Activated T-cell treated with anti-CD3 and anti-CD28 coated beads for 4 hours (primary cell): Measurements from ENCODE around the gene ZNF804A.
"Not testable (repeated sequence)": the region's sequence is repeated elsewhere in the genome, so short reads cannot be mapped to it uniquely, and the experiment has no call there.

Source experiments
- DNase-seq: peaks from one replicate; pipeline ENCODE4 v3.0.0-alpha.2; 2020

The ZNF804A gene

DNA sequence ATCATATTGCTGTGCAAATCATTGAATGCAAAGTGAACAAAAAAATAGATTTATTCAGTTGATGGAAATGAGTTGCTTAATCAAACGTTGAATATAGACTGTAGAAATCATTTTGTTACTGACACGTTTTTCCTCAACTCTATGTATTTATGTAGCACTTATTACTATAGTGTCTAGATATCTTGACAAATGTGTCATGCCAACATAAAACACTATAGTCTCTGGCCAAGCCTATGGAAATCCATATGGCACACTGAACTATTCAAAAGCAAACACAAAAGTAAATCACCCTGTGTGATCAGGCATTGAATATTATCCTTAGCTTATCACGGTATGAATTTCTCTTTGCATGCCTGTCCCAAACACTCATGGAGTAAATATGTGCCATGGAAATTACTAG, 131.3 kb downstream of the ZNF804A start:
- DNase-seq = no peak

GRCh38 chr2:184730288-184730687, 132.0 kb downstream of the ZNF804A start:
- DNase-seq = no peak

DNA sequence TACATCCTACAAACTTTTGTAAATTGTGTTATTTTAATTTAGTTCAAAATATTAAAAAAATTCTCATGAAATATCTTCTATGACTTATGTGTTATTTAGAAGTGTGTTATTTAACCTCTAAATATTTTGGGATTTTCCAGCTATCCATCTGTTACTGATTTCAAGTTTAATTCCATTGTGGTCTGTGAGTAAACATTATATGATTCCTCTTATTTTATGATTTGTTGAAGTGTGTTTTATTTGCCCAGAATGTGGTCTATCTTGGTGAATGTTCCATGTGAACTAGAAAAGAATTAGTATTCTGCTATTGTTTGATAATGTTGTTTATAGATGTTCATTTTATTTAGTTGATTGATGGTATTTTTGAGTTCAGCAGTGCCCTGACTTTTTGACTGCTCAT, 136.0 kb downstream of the ZNF804A start:
- no peak for DNase-seq

- no peak for DNase-seq
Observed at GRCh38 chr2:184735611-184736010, 137.3 kb downstream of the ZNF804A start.

- no peak for DNase-seq
Observed at GRCh38 chr2:184743096-184743495, 144.8 kb downstream of the ZNF804A start.

DNA sequence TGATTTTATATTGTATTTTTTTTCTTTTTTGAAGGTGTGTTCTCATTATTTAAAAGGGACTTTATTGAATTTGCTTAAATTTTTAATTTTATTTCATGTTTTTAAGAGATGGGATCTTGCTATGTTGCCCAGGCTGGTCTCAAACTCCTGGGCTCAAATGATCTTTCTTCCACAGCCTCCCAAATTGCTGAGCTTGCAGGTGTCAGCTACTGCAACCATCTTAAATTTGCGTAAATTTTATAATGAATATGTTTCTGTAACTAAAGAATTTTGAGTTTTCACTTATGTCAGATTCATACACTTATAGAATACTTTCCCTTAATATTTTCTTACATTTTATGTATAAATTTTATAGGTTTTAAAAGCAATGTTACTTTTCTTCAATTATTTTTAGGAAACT, 157.8 kb downstream of the ZNF804A start:
- no peak for DNase-seq

DNA sequence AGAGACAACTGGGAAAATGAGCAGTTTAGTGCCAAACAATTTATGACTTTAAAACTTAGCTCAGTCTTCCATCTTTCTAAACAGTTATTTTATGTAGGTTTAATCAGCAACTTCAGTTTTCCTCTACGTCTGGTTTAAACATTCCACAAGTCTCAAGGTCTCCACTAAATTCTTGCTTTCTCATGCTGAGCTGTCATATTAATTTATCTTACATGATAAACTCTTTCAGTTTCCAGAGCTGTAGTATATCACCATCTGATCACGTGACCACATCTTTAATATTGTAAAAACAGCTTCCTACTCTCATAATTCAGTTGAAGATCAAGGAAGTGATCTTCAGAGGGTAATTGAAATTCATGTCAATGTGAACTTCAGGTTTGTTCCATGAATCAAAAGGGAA, 158.6 kb downstream of the ZNF804A start:
- no peak for DNase-seq

DNA sequence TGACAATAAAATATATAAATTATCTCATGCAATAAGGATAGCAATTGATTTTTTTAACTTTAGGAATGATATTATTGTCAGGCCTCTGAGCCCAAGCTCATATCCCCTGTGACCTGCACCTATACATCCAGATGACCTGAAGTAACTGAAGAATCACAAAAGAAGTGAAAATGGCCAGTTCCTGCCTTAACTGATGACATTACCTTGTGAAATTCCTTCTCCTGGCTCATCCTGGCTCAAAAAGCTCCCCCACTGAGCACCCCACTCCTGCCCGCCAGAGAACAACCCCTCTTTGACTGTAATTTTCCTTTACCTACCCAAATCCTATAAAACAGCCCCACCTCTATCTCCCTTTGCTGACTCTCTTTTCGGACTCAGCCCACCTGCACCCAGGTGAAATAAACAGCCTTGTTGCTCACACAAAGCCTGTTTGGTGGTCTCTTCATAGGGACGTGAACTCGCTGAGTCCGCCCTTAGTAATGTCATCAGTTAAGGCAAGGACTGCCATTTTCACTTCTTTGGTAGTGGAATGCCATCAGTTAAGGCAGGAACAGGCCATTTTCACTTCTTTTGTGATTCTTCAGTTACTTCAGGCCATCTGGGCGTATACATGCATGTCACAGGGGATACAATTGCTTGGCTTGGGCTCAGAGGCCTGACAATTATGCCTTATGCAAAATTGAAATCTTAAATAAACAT, 161.4 kb downstream of the ZNF804A start:
- not testable (repeated sequence) for DNase-seq

GRCh38 chr2:184760931-184761330, 162.6 kb downstream of the ZNF804A start:
- no peak for DNase-seq

- DNase-seq = no peak
Observed at GRCh38 chr2:184765112-184765895, 167.0 kb downstream of the ZNF804A start.

DNA sequence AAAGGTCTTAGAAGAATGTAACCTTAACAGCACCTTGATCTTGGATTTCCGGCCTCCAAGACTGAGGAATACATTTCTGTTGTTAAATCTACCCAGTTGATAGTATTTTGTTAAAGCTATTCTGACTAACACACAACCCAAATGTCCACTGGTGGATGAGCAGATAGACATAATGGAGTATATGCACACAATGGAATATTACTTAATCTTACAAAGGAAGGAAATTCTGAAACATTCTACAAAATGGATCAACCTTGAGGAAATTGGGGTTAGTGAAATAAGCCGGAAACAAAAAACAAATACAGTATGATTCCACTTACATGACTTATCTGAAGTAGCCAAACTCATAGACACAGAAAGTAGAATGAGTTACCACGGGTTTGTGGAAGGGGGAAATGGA, 168.7 kb downstream of the ZNF804A start:
- DNase-seq = no peak

DNA sequence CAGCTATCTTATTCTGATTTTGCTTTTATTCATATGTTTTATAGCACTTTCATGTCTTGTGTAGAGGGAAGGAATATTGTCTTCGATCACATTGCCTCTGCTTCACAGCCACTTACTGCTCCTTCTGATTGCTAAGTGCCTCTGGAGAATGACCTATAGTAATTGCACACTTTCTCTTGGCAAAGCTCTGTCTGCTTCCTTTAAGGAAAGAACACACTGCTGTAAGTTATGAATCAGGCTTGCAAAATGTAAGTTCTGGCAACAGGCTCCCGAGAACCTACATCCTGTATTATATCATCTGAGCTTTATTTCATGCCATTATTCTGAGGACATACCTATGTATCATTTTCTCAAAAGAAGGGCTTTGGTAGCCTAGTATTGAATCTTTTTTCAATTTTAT, 170.7 kb downstream of the ZNF804A start:
- DNase-seq = no peak

DNA sequence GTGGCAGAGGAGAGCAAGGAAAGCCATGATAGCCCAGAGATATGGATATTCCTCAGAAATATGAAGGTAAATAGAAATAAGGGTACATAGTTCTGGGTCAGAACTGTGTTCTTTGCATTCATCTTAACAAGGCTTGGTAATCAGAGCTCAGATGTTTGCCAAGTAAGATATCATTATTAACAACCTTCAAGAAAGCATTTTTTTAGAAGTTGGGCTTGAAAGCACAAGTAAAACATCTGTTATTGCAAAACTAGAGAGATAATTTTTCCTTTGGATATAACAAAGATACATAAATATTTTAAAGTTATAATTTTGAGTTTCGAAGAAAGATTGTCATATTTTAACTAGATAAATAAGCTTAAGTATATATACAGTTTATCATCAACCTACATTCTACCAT, 171.4 kb downstream of the ZNF804A start:
- DNase-seq = no peak

GRCh38 chr2:184779777-184780176, 181.4 kb downstream of the ZNF804A start:
- DNase-seq = no peak

DNA sequence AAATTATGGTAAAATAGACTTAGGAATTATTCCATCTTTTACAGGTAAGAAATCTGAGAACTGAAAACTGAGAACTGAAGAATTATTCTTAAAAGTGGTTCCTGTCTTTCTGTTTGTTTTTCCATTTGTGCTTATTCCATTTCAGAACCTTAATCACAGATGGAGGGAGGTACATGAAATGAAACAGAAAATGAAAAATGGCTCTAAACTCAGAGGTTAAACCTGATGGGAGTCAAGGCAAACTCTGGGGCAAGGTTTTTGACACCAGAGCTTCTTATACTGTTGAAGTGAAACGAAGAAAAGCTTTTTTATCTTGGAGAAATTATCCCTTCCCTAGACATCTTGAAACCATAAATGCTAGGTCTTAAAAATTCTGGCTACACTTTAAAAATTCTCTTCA, 182.1 kb downstream of the ZNF804A start:
- no peak for DNase-seq

DNA sequence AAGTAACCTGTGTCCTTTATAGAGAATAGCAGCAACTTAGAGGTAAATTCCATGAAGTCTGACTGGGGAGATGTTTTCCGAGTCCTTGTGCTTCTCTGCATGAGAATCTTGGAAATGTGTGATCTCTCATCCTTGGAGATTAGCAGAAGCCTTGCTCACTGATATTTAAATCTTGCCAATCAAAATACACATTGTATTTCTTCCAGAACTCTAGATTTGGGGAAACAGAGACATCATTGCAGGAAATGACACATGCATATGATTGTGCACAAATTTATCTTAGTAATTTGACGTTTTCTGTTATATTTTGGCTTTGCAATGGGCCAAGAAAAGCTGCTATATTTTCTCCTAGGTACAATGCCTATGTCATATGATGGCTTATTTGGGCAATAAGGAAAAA, 182.6 kb downstream of the ZNF804A start:
- no peak for DNase-seq

GRCh38 chr2:184783576-184783975, 185.2 kb downstream of the ZNF804A start:
- no peak for DNase-seq

GRCh38 chr2:184793176-184793575, 194.8 kb downstream of the ZNF804A start:
- DNase-seq = no peak

DNA sequence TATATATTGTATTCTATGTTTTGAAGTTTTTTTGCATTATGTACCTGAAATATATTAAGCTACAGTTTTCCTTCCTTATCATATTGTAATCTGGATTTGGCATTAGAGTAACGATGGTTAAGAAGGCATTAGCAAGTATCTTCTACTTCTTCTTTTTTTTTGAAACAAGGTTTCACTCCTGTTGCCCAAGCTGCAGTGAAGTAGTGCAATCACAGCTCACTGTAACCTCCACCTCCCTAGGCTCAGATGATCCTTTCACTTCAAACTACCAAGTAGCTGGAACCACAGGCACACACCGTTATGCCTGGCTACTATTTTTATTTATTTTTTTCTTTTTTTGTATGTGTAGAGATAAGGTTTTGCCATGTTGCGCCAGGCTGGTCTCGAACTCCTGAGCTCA, 201.1 kb downstream of the ZNF804A start:
- DNase-seq = no peak

GRCh38 chr2:184814421-184814820, 216.1 kb downstream of the ZNF804A start:
- no peak for DNase-seq

- DNase-seq = no peak
Observed at GRCh38 chr2:184815824-184816223, 217.5 kb downstream of the ZNF804A start.

- DNase-seq = no peak
Observed at GRCh38 chr2:184824597-184824996, 226.3 kb downstream of the ZNF804A start.

DNA sequence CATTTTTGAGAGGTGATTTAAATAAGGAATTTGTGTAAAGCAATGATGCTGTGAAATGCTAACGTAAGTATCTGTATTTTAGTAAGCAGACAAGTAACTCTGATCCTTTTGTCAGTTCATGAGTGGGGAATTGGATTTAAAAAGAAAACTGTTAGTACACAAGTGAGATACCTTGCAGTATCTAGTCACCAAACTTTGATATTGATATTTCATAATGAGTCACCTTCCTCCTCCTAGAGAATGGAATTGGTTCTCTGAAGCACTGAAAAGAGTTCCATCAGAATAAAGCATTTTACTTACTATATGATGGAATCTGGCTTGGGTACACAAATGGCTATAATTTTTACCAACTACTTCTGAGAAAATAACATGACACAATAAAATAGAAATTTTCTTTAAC, 232.2 kb downstream of the ZNF804A start:
- DNase-seq = no peak

DNA sequence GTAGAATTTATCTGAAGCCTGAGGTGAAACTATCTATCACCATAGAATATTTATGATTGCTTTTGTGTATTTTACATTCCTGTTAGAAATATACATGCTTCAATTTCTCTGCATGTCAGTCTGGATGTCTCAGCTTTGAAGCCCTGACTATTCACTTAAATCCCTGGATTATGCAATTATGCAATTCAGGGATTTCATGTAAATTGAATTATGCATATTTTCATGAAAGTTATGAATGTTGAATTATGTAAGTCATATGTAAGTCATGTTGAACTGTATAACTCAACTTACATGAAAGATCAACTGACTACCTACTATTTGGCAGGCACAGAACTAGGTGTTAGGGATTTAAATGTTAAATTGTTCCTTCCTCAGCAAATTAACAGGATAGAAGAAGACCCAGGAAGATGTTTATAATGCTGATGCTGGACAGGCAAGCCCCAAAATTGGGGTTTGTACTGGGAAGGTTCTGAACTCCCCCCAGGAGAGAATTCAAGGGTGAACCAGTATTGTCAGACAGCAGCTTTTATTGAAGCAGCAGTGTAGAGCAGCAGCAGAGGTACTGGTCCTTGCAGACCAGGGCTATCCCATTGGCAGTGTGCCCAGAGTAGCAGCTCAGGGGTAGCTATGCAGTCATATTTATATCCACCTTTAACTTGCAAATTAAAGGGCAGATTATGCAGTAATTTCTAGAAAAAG, 236.5 kb downstream of the ZNF804A start:
- no peak for DNase-seq
